ENCODE measurements around the gene PRR35. TPM values are rescaled to one million over a fixed set of nuclear protein-coding genes. Genes with fewer than 3 reads are reported as not detected.
"Not testable (repeated sequence)": the region's sequence is repeated elsewhere in the genome, so short reads cannot be mapped to it uniquely, and the experiment has no call there.

The PRR35 gene
- polyA plus RNA-seq, 3 donors, result not detected

DNA sequence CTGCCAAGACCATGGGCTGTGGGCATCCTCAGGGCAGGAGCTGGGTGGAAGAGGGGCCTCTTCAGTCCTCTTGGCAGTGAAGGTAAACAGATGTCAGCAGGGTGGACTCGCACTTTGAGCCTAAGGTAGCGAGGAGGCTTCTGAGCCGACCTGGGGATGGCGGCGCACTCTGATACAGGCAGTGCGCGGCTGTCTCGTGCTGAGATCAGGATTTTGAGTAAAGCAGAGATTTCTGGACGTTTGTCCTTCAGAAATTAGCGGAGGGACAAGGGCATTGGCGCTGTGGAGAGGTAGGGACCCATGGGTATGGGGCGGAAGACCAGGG lies 36.5 kb downstream of the PRR35 start:
- Histone ChIP-seq H3K79me2 (ENCODE audit: insufficient read depth, low read length) (peaks cover 92% of the 10 kb centered on the region), H3K27ac (ENCODE audit: low read depth in 1 of 2, low read length in 2 of 2) (peak overlapping the region; percentile 20 to 21), H3K4me1 (ENCODE audit: control insufficient read depth in 1 of 2, insufficient read depth in 2 of 2, low read length in 2 of 2) (peaks cover 47 to 53% of the 10 kb centered on the region in 2 donors), H3K36me3 (replicated peaks in 1 of 2; ENCODE audit: control insufficient read depth in 1 of 2, insufficient read depth in 2 of 2, low read length in 2 of 2) (peaks cover 10 to 32% of the 10 kb centered on the region in 2 donors), H4K20me1 (ENCODE audit: insufficient read depth, low read length) (peaks cover 80% of the 10 kb centered on the region), H3K9me3 (replicated peaks in 1 of 2; ENCODE audit: control insufficient read depth in 1 of 2, insufficient read depth in 1 of 2, low read length in 2 of 2) (no peaks in the 10 kb centered on the region), H3K4me3 (replicated peaks in 1 of 3; ENCODE audit: low read depth in 2 of 3, low read length in 3 of 3) (no peak overlapping the region), H3K4me2 (replicated peaks; ENCODE audit: extremely low read depth, low read length, poor library complexity, severe bottlenecking) (peak overlapping the region; percentile 17), H3K9ac (ENCODE audit: insufficient read depth, low read length, poor library complexity, severe bottlenecking) (no peak overlapping the region), H3K27me3 (ENCODE audit: control insufficient read depth in 2 of 2, insufficient read depth in 2 of 2, low read length in 2 of 2) (no peaks in the 10 kb centered on the region), H2AFZ (ENCODE audit: insufficient read depth, low read depth, low read length, poor library complexity, severe bottlenecking) (no peak overlapping the region)
- peaks cover 0 to 2% (median 1%) of the 10 kb centered on the region in 3 donors for H3K27me3 Mint-ChIP-seq (ENCODE audit: low read depth in 3 of 3)
- H3K4me1 Mint-ChIP-seq, result peaks cover 50% of the 10 kb centered on the region
- WGBS (ENCODE audit: insufficient coverage), result 98% methylated on average over 10 of the region's 12 CpGs
- TF ChIP-seq, protein P1, sequence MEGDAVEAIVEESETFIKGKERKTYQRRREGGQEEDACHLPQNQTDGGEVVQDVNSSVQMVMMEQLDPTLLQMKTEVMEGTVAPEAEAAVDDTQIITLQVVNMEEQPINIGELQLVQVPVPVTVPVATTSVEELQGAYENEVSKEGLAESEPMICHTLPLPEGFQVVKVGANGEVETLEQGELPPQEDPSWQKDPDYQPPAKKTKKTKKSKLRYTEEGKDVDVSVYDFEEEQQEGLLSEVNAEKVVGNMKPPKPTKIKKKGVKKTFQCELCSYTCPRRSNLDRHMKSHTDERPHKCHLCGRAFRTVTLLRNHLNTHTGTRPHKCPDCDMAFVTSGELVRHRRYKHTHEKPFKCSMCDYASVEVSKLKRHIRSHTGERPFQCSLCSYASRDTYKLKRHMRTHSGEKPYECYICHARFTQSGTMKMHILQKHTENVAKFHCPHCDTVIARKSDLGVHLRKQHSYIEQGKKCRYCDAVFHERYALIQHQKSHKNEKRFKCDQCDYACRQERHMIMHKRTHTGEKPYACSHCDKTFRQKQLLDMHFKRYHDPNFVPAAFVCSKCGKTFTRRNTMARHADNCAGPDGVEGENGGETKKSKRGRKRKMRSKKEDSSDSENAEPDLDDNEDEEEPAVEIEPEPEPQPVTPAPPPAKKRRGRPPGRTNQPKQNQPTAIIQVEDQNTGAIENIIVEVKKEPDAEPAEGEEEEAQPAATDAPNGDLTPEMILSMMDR (IDR thresholded peaks at IDR 0.05), result no peak
- H3K27ac Mint-ChIP-seq, result peak overlapping the region in 6 of 7 donors; percentile 3 to 88 (median 66)
- H3K36me3 Mint-ChIP-seq, result peaks cover 27 to 49% of the 10 kb centered on the region in 2 donors
- peaks cover 0 to 2% (median 0%) of the 10 kb centered on the region in 7 donors for H3K9me3 Mint-ChIP-seq
- intact Hi-C loops (cut with micrococcal nuclease), result no loop called here
- no peak for DNase-seq
- H3K4me3 Mint-ChIP-seq, result no peak overlapping the region

DNA sequence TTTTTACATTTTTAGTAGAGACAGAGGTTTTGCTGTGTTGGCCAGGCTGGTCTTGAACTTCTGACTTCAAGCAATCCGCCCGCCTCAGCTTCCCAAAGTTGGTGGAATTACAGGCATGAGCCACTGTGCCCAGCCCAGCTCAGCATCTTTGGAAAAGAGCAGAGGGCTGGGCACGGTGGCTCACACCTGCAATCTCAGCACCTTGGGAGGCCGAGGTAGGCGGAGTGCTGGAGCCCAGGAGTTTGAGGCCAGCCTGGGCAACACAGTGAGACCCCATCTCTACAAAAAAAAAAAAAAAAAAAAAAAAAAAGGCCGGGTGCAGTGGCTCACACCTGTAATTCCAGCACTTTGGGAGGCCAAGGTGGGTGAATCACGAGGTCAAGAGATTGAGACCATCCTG lies 37.5 kb downstream of the PRR35 start:
- Histone ChIP-seq H3K4me1 (ENCODE audit: control insufficient read depth in 1 of 2, insufficient read depth in 2 of 2, low read length in 2 of 2) (peaks cover 38 to 43% of the 10 kb centered on the region in 2 donors), H3K36me3 (replicated peaks in 1 of 2; ENCODE audit: control insufficient read depth in 1 of 2, insufficient read depth in 2 of 2, low read length in 2 of 2) (peaks cover 10 to 32% of the 10 kb centered on the region in 2 donors), H3K79me2 (ENCODE audit: insufficient read depth, low read length) (peaks cover 92% of the 10 kb centered on the region), H4K20me1 (ENCODE audit: insufficient read depth, low read length) (peaks cover 89% of the 10 kb centered on the region)
- H3K9ac ChIP-seq (ENCODE audit: insufficient read depth, low read length, poor library complexity, severe bottlenecking); H3K9me3 Mint-ChIP-seq; H3K4me3 Mint-ChIP-seq; DNase-seq; H3K4me3 ChIP-seq (replicated peaks in 1 of 3; ENCODE audit: low read depth in 2 of 3, low read length in 3 of 3); H3K4me2 ChIP-seq (replicated peaks; ENCODE audit: extremely low read depth, low read length, poor library complexity, severe bottlenecking); H3K27me3 ChIP-seq (ENCODE audit: control insufficient read depth in 2 of 2, insufficient read depth in 2 of 2, low read length in 2 of 2); intact Hi-C loops (cut with micrococcal nuclease); H3K9me3 ChIP-seq (replicated peaks in 1 of 2; ENCODE audit: control insufficient read depth in 1 of 2, insufficient read depth in 1 of 2, low read length in 2 of 2); H3K27me3 Mint-ChIP-seq (ENCODE audit: low read depth in 3 of 3); H3K27ac ChIP-seq (ENCODE audit: low read depth in 1 of 2, low read length in 2 of 2); H2AFZ ChIP-seq (ENCODE audit: insufficient read depth, low read depth, low read length, poor library complexity, severe bottlenecking): not testable (repeated sequence)
- 100% methylated on average over 4 of the region's 7 CpGs for WGBS (ENCODE audit: insufficient coverage)
- Mint-ChIP-seq H3K27ac (peak overlapping the region in 1 of 7 donors; percentile 37), H3K4me1 (peaks cover 40% of the 10 kb centered on the region), H3K36me3 (peaks cover 27 to 51% of the 10 kb centered on the region in 2 donors)
